ENCODE measurements around the gene STAT5B. TPM values are rescaled to one million over a fixed set of nuclear protein-coding genes. Genes with fewer than 3 reads are reported as not detected.

Gene STAT5B
- total and polyA plus RNA-seq, 2 of the 13 experiments (the other 11 are each of a cell fraction or from before 2014, with no cell fraction given): 21.0 to 42.8 TPM

- no peak for TF ChIP-seq GMEB1 (CRISPR knock-in tag; IDR thresholded peaks at IDR 0.05; ENCODE audit: borderline replicate concordance)
- TF ChIP-seq, protein P1, sequence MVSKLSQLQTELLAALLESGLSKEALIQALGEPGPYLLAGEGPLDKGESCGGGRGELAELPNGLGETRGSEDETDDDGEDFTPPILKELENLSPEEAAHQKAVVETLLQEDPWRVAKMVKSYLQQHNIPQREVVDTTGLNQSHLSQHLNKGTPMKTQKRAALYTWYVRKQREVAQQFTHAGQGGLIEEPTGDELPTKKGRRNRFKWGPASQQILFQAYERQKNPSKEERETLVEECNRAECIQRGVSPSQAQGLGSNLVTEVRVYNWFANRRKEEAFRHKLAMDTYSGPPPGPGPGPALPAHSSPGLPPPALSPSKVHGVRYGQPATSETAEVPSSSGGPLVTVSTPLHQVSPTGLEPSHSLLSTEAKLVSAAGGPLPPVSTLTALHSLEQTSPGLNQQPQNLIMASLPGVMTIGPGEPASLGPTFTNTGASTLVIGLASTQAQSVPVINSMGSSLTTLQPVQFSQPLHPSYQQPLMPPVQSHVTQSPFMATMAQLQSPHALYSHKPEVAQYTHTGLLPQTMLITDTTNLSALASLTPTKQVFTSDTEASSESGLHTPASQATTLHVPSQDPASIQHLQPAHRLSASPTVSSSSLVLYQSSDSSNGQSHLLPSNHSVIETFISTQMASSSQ (IDR thresholded peaks at IDR 0.05; ENCODE audit: low read depth): no peak
- TF ChIP-seq, protein P1 (CRISPR knock-in tag; IDR thresholded peaks at IDR 0.05; ENCODE audit: borderline replicate concordance): 0 out of 2 replicates have a peak, but pooled peaks have one; percentile 47
- peak; percentile 99 for TF ChIP-seq MIER2 (CRISPR knock-in tag; IDR thresholded peaks at IDR 0.05)
- peak; percentile 82; the same call in 1 of the 2 replicates for TF ChIP-seq TMF1 (CRISPR knock-in tag; IDR thresholded peaks at IDR 0.05; ENCODE audit: low read depth)
- peak; percentile 36; the same call in 1 of the 2 replicates for TF ChIP-seq NRL (CRISPR knock-in tag; IDR thresholded peaks at IDR 0.05; ENCODE audit: borderline replicate concordance)
- TF ChIP-seq GATA4 (IDR thresholded peaks at IDR 0.05; ENCODE audit: borderline replicate concordance, low read depth): no peak
- TF ChIP-seq SIN3A (IDR thresholded peaks at IDR 0.05; ENCODE audit: borderline replicate concordance, low read depth, low read length): peak; percentile 96; the same call in 1 of the 2 replicates
- TF ChIP-seq NR0B2 (CRISPR knock-in tag; IDR thresholded peaks at IDR 0.05): peak; percentile 69
- TF ChIP-seq, protein P2, sequence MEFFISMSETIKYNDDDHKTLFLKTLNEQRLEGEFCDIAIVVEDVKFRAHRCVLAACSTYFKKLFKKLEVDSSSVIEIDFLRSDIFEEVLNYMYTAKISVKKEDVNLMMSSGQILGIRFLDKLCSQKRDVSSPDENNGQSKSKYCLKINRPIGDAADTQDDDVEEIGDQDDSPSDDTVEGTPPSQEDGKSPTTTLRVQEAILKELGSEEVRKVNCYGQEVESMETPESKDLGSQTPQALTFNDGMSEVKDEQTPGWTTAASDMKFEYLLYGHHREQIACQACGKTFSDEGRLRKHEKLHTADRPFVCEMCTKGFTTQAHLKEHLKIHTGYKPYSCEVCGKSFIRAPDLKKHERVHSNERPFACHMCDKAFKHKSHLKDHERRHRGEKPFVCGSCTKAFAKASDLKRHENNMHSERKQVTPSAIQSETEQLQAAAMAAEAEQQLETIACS (CRISPR knock-in tag; IDR thresholded peaks at IDR 0.05): peak; percentile 63
- TF ChIP-seq TCF7L2 (IDR thresholded peaks at IDR 0.05; ENCODE audit: low read depth, low read length): no peak
- peak; percentile 38 for TF ChIP-seq XRCC5 (optimal IDR thresholded peaks at IDR 0.05; ENCODE audit: low read length)
- TF ChIP-seq DMTF1 (CRISPR knock-in tag; IDR thresholded peaks at IDR 0.05): no peak
- no peak for TF ChIP-seq NR2F2 (IDR thresholded peaks at IDR 0.05; ENCODE audit: borderline replicate concordance, low read depth)
- TF ChIP-seq SNAPC2 (CRISPR knock-in tag; IDR thresholded peaks at IDR 0.05): no peak
- TF ChIP-seq KDM3A (CRISPR knock-in tag; IDR thresholded peaks at IDR 0.05; ENCODE audit: low read depth): peak; percentile 67; the same call in 1 of the 2 replicates
- no peak for TF ChIP-seq MAFF (IDR thresholded peaks at IDR 0.05; ENCODE audit: low read depth, low read length)
- TF ChIP-seq ZNF713 (CRISPR knock-in tag; IDR thresholded peaks at IDR 0.05): no peak
- no peak for TF ChIP-seq ZNF10 (CRISPR knock-in tag; IDR thresholded peaks at IDR 0.05; ENCODE audit: borderline replicate concordance, low read depth)
- TF ChIP-seq ZNF780A (CRISPR knock-in tag; IDR thresholded peaks at IDR 0.05): peak; percentile 65; the same call in 1 of the 2 replicates
Measured at GRCh38 chr17:42179911-42180410, 96.2 kb downstream of the STAT5B start (continued).
